ENCODE results near the gene PPA2.
"Not testable (repeated sequence)": the region's sequence is repeated elsewhere in the genome, so short reads cannot be mapped to it uniquely, and the experiment has no call there.

The PPA2 gene

DNA sequence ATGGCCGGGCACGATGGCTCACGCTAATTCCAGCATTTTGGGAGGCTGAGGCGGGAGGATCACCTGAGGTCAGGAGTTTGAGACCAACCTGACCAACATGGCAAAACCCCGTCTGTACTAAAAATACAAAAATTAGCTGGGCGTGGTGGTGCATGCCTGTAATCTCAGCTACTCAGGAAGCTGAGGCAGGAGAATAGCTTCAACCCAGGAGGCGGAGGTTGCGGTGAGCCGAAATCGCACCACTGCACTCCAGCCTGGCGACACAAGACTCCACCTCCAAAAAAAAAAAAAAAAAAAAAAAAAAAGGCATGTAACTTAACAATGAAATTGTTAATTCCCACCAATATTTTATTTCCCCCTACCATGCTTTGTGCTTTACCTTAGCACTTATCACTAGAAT, 15.3 kb downstream of the PPA2 start:
- DNase-seq = not testable (repeated sequence)

GRCh38 chr4:105458001-105458400, 15.9 kb downstream of the PPA2 start:
- DNase-seq = no peak

DNA sequence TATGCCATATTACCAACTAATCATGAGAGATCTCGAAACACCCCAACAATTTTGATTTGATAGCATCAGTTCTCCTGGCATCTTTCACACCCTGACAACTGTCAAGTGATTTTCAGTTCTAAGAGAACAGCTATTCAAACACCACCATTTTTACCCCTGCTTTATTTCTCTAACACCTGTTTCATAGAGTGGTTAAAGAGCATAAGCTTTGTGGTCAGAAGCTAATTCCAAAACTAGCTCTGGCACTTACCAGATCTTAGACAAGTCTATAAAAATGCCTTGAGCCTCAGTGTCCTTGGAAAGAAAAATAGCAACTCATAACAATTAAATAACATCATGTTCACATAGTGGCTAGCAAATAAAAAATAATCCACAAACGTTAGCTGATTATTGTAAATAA, 17.9 kb downstream of the PPA2 start:
- no peak for DNase-seq

GRCh38 chr4:105455182-105455581, 18.7 kb downstream of the PPA2 start:
- no peak for DNase-seq

DNA sequence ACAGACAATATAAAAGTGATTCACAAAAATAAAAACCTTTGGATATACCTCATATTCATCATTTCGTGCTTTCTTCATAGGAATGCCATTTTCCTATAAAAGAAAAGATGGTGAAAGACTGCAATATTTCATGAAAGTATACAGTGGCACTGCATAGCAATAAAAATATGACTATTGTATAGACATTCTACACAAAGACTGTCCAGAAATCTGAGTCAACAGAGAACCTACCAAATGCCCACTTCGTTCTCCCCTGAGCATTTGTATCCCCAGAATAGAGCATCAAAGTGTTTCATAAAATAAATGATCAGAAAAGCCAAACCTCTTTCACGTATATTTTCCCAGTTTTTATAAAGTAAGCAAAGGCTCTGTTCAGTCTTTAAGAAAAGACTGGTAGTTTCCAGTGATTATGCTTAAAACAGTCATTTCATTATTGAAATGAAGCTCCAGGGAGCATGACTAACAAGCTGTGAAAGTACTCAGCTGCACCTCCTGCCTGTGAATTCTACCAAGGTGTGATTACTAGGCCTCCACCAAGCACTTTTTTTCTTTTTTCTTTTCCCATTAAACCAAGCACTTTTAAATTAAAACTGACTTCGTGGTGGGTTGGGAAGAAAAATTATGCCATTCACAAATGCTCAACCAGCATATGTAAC, 20.2 kb downstream of the PPA2 start:
- DNase-seq = no peak

- no peak for DNase-seq
These were observed 22.5 kb downstream of the PPA2 start for GRCh38 chr4:105451346-105451745.

GRCh38 chr4:105440890-105441289, 33.0 kb downstream of the PPA2 start:
- no peak for DNase-seq

GRCh38 chr4:105437637-105438036, 36.2 kb downstream of the PPA2 start:
- no peak for DNase-seq

DNA sequence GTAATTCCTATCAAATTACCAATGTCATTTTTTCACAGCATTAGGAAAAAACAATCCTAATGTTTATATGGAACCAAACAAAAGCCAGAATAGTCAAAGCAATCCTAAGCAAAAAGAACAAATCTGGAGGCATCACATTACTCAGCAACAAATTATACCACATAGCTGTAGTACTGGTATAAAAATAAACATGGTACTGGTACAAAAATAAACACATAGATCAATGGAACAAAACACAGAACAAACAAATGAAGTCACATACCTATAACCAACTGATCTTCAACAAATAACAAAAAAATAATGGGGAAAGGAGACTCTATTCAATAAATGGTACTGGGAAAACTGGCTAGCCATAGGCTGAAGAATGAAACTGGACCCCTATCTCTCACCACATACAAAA, 37.4 kb downstream of the PPA2 start:
- no peak for DNase-seq

GRCh38 chr4:105434940-105435339, 38.9 kb downstream of the PPA2 start:
- no peak for DNase-seq

GRCh38 chr4:105433421-105433820, 40.4 kb downstream of the PPA2 start:
- no peak for DNase-seq

- DNase-seq = no peak
These were observed 41.4 kb downstream of the PPA2 start for GRCh38 chr4:105432438-105432837.

DNA sequence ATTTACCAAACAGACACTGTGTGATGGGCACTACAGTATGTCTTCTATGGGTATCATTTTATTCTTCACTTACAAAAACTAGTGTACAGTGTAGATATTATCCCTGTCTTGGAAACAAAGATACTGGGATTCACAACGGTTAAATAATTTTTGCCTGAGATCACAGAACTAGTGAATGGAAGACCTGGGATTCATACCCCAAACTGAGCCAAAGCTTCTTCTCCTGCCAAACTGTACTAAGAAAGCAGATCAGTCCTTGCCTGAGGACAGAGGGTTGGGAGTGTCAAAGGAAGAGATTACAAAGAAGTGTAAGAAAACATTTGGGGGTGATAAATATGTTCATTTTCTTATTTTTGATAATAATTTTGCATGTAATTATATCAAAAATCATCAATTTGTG, 43.1 kb downstream of the PPA2 start:
- DNase-seq = no peak

DNA sequence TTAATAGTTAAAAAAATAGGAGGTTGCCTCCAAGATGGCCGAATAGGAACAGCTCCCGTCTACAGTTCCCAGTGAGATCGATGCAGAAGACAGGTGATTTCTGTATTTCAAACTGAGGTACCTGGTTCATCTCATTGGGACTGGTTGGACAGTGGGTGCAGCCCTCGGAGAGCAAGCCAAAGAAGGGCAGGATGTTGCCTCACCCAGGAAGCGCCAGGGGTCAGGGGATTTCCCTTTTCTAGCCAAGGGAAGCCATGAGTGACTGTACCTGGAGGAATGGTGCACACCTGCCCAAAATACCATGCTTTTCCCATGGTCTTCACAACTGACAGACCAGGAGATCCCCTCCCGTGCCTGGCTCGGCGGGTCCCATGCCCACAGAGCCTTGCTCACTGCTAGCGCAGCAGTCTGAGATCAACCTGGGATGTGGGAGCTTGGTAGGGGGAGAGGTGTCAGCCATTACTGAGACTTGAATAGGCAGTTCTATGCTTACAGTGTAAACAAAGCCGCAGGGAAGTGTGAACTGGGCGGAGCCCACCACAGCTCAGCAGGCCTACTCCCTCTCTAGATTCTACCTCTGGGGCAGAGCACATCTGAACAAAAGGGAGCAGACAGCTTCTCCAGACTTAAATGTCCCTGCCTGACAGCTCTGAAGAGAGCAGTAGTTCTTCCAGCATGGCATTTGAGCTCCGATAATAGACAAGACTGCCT, 47.5 kb downstream of the PPA2 start:
- DNase-seq = no peak

- DNase-seq = no peak
These were observed 51.5 kb downstream of the PPA2 start for GRCh38 chr4:105422207-105422920.

GRCh38 chr4:105417624-105418023, 56.2 kb downstream of the PPA2 start:
- no peak for DNase-seq

GRCh38 chr4:105415281-105415744, 58.5 kb downstream of the PPA2 start:
- no peak for DNase-seq

- no peak for DNase-seq
These were observed 59.5 kb downstream of the PPA2 start for GRCh38 chr4:105414316-105414715.

GRCh38 chr4:105409135-105409534, 64.7 kb downstream of the PPA2 start:
- not testable (repeated sequence) for DNase-seq

DNA sequence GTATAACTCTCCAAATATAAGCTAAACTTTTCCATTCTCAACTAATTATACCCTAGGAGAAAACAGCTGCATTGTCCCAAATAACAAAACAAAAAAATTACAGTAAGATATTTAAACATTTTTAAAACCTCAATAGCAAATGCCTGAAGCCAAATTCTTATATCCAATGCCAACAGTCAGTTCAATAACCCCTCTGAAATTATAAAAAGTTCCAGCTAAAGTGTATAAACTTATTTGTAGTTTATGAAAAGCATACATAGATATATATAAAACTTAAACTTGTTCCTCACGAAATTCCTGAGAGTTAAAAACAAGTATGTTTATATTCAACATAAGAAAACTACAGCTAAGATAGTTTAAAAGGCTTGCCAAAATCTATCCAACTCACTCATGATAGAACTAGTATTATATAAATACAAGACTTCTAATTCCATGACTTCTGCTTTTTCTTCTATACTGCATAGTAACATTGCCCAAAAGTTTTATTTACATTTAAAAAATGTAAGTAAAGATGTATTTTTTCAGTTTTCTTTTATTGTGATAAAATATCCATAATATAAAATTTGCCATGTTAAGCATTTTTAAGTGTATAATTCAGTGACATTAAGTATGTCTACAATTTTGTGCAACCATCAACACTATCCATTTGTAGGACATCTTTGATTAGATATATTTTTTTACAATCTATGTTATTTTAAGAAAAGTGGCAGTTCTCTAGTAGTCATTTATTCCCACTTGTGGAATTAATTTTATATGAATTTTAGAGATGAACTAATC, 72.8 kb downstream of the PPA2 start:
- no peak for DNase-seq

- peak; percentile 84 for DNase-seq
These were observed 74.2 kb downstream of the PPA2 start for GRCh38 chr4:105399532-105400161.

GRCh38 chr4:105392858-105393257, 81.0 kb downstream of the PPA2 start:
- DNase-seq = no peak

Measured in fibroblast of skin of abdomen (primary cell).